ENCODE results near the gene GINS3.

The GINS3 gene

DNA sequence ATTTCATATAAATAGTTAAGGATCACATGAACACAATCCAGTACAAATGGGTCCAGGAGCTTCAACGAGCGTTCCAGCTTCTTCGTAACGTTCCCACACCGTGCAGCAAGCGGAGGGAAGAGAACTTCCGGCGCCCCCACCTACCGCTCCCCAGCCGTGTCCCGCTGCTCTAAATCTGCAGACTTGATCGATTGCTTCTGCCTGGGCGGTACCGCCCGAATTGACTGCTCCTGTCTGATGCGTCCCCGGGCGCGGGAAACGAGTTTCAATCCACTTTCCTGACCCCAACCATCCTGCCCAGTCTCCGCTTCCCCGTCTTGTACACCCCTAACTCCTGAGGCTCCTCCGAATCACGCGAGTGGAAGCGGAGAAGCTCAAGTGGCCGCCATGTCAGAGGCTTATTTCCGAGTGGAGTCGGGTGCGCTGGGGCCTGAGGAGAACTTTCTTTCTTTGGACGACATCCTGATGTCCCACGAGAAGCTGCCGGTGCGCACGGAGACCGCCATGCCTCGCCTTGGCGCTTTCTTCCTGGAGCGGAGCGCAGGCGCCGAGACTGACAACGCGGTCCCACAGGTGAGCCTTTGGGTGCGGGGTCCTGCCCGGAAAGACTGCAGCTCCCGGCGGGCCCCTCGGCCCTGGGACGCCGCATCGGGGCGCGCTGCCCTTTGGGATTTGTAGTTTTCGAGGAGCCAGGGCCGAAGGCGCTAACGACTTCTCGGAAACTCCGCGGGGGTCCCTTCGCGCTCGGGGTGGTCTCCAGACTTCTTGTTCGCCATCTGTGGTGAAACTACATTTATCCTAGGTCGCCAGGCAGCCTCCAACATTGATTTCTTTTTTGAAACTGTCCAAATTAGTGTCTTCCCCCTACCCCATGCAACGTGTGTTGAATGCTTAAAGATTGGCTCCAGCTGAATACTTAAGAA is at the start of gene GINS3:
Gene GINS3, plus strand, starts transcription at position 257 of the 923 bp plus-strand sequence. Its CDS starts 131 bp downstream, at position 388.
- peak; percentile 79 for DNase-seq (ENCODE audit: low spot score)

DNA sequence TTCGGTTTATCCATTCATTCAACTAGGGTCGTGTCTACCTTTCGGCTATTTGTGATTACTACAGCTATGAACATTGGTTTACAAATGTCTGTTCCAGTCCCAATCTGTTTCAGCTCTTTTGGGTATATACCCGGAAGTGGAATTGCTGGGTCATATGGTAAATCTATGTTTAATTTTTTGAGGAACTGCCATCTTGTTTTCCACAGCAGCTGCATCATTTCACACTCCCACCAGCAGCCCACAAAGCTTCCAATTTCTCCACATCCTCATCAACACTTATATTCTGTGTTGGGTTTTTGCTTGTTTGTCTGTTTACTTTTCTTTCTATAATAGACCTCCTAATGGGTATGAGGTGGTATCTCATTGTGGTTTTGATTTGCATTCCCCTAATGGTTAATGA is 48.7 kb upstream of the GINS3 start:
- DNase-seq (ENCODE audit: low spot score) = no peak

DNA sequence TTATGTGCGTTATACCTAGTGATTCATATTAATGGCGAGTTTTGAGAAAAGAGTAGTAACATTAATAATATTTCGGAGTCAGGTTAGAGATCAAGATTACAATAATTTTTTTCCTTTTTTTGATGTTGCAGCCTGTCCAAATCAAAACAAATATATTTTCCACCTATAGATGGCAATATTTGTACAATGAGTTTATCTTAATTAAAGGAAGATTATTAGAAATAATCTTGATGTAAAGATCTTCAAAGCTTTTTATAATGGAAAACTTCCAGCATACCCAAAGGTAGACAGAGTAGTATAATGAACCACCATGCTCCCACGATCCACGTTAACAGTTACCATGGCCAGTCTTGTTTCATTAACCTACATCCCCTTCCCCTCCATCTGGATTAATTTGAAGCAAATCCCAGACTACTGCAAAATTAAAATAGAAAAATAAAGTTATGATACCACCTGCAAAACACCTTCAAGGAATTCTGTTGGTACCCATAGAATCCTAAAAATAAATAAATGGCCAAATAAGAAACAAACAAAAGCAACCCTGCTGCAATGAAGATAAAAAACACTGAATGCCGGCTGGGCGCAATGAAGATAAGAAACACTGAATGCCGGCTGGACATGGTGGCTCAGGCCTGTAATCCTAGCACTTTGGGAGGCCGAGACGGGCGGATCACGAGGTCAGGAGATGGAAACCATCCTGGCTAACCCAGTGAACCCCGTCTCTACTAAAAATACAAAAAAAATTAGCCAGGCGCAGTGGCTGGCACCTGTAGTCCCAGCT is 46.5 kb upstream of the GINS3 start:
- peak; percentile 11 for DNase-seq (ENCODE audit: low spot score)

DNA sequence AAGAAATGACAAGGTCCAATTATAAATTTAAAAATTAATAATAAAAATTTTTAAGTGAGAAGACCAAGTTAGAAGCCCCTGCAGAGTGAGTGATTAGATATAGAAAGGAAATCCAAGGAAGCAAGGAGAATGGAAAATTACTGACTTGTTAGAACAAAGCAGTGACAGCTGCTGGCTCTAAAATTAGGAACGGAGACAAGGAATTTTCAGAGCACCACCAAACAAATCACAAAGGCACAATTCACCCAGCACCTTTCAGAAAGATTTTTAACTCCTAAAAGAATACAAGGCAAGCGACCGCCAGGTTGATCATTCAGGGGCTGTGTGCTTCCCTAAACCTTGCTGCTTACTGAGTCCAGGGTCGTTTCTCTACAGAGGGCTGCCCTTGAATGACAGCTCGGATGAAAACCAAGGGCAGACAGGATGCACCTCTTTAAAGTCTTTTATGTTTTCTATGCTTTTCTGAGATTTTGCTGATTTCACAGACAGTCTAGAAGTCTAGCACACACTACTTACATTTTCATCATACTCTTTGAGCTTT is 45.4 kb upstream of the GINS3 start:
- no peak for DNase-seq (ENCODE audit: low spot score)

DNA sequence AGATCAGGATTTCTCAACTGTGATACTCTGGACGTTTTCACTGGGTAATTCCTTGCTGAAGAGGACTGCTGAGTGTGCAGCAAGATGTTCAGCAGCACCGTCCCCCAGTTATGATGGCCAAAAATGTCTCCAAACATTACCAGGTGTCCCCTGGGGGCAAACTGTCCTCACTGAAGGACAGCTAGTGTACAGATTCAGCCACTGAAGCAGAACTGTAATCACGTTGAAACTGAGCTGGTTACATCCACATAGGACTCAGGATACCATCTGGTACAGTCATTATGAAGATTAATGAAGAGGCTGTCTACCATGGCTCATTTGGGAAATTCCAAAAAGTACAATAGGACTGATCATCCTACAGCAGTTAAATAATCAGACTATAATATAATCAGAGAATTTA is 43.3 kb upstream of the GINS3 start:
- DNase-seq (ENCODE audit: low spot score) = no peak

DNA sequence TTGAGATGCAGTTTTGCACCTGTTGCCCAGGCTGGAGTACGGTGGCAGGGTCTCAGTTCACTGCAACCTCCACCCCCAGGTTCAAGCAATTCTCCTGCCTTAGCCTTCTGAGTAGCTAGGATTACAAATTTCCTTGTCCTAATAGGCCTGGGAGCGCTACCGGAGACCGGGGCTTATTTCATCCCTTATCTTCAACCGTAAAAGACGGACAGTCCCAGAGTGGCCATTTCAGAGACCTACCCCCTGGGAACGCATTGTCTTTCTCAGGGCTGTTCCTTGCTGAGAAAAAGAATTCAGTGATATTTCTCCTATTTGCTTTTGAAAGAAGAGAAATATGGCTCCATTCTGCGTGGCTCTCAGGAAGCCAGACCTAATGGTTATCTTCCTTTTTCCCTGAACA is 39.6 kb upstream of the GINS3 start:
- no peak for DNase-seq (ENCODE audit: low spot score)

DNA sequence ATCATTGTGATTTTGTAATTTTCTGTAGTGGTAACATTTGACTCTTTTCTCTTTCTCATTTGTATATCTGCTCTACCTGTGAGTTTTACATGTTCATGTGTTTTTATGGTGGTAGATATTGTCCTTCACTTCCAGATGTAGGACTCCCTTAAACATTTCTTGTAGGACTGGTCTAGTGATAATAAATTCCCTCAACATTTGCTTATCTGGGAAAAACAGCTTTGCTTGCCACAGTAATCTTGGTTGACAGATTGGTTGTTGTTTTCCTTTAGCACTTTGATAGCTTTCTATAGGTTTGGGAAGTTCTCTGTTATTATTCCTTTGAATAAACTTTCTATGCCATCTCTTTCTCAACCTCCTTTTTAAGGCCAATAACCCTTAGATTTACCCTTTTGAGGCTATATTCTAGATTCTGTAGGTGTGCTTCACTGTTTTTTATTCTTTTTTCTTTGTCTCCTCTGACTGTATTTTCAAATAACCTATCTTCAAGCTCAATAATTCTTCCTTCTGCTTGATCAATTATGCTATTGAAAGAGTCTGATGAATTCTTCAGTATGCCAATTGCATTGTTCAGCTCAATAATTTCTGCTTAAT is 32.1 kb upstream of the GINS3 start:
- DNase-seq (ENCODE audit: low spot score) = no peak

DNA sequence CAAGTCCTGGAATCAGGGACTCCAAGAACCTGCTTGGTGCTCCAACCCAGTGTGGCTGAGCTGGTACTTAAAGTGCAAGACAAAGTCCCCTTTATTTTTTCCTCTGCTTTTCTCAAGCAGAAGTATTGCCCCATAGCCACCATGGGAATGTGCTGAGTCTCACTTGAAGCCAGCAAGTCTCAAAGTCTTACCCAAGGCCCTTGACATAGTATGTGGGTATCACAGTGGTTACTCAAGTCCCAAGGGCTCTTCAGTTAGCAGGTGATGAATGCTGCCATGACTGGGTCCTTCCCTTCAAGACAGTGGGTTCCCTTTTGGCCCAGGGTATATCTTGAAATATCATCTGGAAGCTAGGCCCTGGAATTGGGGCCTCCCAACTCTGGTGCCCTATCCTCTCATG is 30.5 kb upstream of the GINS3 start:
- DNase-seq (ENCODE audit: low spot score) = no peak

DNA sequence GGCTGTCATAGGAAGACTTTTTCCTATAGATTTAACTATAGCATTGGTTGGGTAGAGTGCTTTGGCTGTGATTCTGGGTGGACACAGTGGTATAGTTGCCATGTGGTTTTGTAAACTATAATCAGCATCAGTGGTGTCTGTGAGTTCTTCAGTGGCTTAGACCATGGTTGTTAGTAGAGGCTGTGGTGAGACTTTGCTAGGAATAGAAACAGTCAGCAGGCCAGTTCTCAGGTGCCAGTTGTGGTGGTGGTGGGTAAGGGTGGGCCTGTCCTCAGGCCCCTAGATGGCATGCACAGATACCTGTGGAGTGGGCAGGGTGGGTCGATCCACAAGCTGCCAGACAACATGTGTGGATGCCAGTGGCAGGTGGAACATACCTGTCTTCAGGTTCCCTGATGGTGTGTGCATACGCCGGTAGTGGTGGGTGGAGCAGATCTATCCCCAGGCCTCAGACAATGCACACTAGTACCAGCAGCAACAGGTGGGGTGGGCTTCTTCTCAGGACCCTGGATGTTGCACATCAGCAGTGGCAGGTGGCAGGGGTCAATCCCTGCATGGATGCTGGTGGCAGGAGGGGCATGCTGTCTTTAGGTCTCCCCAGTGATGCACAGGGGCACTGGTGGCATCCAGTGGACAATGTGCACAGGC is 28.4 kb upstream of the GINS3 start:
- no peak for DNase-seq (ENCODE audit: low spot score)

DNA sequence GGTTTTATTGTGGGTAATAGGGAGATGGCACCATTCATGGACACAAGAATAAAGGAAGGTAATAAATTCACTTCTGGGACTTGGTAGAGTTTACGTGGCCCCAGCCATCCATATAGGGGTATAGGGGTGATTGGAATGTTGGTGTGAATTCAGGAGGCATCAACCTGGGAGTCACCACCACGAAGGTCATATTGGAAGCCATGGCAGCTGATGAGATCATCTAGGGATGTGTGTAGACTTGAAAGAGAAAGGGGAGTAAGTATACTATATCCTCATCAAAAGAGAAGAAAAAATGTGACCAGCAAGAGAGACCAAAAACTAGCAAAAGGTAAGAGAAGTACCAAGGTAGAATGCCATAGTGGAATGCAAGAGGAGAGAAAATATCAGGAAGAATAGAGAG is 26.6 kb upstream of the GINS3 start:
- DNase-seq (ENCODE audit: low spot score) = no peak

DNA sequence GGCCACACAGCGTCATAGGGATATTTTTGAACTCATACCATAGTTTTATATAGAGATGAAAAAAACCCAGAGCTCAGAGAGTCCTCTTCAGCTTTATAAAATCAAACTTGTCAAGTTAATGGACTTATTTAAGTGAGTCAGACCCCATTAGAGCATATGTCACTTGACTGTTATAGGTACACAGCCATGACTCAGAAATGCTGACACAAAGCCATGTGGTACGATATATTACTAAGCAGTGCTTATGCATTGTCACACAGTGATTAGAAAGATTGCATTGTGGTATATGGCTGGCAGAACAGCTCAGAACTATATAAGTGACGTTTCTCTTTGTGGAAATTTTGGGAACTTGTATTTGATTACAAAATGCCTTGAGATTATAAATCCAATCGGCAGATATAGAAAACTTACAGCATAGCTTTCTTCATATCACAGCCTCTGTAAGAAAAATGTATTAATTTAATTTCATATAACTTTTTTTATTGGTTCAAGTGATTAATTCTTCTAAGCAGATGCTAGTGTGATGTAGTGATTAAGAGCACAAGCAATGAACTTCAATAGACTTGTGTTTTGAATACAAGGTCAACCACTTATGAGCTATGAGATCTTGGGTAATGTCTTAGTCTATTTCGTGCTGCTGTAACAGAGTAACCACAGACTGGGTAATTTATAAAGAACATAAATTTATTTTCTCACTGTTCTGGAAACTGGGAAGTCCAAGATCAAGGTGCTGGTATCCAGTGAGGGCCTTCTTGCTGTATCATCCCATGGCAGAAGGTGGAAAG is 25.8 kb upstream of the GINS3 start:
- DNase-seq (ENCODE audit: low spot score) = no peak

DNA sequence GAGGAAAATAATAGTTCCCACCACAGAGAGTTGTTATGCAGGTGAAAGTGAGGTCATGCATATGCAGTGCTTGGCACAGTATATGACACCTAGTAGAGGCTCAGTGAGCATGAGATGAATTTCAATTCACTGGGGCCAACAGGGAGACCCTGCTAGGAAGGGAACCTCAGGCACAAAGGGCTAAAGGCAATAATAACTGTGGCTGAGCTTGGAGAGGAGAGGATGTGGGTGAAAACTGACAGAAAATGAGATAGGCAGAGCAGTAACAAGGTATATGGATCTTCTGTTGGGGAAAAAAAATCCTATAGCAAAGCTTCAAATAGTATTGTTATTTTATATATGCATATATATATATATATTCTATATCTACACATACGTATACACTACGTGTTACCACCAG is 25.0 kb upstream of the GINS3 start:
- no peak for DNase-seq (ENCODE audit: low spot score)

DNA sequence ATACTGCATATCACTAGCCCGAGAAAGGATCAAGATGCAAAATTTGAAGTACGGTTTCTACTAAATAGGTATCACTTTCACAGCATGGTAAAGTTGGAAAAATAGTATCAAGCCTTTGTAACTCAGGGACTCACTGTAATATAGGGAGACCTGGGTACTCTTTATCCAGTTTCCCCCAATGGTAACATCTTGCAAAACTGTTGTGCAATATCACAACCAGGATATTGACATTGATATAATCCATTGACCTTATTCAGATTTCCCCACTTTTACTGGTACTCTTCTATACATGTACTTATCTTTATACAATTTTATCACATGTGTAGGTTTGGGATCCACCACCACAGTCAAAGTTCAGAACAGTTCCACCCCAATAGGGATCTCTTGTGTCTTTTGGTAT is 20.4 kb upstream of the GINS3 start:
- no peak for DNase-seq (ENCODE audit: low spot score)

DNA sequence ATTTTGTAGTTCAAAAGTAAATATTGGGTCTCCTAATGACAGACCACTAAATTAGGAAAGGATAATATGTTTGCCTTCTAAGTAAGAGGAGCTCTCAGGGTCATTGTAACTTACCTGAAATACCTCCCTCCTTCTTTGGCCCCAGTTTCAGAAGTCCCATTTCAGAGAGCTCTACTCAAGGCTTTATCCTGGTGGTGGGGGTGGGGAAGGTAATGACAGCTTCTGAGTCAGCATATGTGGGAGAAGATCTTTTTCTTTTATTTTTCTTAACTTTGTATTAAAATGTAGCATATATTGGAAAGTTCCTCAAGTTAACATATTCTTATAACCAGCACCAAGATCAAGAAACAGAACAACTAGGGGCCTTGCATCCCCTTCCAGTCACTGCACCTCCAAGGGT is 16.9 kb upstream of the GINS3 start:
- no peak for DNase-seq (ENCODE audit: low spot score)

DNA sequence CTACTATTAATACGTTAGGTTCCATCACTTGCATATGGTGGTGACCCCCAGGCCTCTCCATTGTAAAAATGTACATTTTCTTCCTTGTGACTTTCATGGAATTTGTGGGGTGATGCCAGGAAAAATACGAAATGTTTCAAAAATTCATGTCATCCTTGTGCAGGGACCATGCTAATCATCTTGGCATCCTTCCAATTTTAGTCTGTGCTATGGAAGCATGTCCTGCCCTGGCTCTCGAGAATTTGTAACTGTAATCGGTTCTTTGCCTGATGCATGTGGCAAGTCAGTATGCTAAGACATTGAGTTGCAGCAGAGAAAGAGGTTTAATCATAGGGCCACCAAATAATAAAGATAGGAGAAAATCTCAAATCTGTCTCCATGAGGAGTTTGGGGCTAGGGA is 14.3 kb upstream of the GINS3 start:
- peak; percentile 28 for DNase-seq (ENCODE audit: low spot score)

DNA sequence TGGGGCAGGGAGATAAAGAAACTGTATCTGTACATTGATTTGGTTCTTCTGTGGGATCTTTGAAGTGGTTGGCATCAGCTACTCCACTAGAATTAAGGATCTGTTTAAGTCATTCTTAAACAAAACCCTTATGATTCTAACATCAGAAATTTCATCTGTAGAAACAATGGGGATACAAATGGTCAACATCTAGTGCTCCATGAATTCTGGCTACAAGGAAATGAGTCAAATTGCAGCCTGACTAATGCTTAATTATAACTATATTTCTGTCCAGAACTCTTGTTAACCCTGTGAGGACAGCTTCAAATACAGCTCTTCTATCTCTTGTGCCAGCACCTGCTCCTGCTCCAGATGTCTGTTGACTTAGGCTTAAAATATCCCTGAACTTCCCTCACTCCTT is 13.9 kb upstream of the GINS3 start:
- no peak for DNase-seq (ENCODE audit: low spot score)

DNA sequence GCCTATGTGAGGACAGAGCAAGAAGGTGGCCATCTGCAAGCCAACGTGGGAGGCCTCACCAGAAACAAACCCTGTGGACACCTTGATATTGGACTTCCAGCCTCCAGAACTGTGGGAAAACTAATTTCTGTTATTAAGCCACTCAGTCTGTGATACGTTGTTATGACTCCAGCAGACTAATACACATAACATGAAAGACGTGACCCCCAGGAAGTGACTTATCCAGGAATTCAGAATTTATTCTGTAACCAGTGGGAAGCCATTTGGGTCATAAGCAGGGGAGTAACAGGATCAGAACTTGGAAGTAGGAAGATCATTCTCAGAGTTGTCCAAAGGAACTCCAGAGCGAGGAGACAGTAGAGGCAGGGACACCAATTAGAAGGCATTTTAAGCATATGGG is 12.5 kb upstream of the GINS3 start:
- no peak for DNase-seq (ENCODE audit: low spot score)

DNA sequence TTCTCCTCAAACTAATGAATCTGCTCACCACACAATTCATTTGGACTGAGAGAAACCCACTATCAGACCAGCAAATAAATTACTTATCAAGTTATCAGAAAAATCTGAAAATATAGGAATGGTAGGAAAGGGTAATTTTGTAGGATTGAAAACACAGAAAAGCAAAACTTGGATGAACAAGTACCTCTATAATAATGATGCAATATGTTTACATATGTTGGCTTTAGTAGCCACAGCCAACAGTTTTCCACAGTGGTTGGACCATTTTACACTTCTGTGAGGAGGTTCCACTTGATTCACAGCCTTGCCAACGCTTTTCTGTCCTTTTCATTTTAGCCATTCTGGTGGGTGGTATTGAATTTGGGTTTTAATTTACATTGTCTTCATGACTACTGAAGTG is 10.6 kb upstream of the GINS3 start:
- DNase-seq (ENCODE audit: low spot score) = no peak

DNA sequence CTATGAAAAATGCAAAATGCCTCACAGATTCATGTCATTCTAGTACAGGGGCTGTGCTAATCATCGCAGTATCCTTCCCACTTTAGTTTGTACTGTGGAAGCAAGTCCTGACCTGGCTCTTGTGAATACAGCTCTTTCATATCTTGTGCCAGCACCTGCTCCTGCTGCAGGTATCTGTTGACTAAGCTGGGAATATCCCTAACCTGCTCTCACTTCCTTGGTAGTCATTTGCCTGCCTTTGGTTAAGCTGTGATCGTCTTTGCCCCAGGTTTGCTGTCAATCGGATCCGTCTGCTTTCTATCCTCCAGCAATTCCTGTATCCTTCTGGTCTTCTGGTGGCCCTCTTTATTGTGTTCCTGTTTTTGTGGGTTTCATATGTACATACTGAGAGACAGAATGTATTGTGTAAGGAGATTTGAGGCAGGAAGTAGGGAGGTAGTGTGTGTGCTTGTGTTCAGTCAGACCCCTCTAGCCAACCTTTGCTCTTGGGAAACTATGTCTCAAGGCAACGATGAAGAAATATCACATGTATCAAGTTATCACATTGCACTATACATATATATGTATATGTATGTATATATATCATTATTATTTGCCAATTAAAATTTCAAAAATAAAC is 7.7 kb upstream of the GINS3 start:
- no peak for DNase-seq (ENCODE audit: low spot score)

DNA sequence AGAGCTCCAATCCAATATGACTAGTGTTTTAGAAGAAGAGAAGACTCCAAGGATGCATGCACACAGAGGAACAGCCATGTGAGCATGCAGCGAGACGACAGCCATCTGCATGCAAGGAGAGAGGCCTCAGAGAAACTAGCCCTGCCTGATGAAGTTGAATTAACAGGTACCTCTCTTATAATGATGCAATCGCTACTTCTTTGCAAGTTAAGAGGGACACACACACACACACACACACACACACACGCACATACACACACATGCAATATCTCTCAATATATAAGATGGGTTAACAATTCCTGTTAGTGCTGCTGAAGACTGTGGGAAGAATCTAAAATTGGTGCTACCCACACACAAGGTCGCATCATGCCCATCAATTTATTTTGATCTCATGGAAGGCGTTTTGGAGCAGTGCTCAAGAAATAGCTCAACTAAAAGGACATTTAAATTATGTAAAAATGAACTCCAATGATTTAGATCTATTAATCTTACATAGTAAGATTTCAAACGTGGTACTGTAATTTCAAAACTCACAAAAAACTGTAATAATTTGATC is 7.0 kb upstream of the GINS3 start:
- DNase-seq (ENCODE audit: low spot score) = no peak

DNA sequence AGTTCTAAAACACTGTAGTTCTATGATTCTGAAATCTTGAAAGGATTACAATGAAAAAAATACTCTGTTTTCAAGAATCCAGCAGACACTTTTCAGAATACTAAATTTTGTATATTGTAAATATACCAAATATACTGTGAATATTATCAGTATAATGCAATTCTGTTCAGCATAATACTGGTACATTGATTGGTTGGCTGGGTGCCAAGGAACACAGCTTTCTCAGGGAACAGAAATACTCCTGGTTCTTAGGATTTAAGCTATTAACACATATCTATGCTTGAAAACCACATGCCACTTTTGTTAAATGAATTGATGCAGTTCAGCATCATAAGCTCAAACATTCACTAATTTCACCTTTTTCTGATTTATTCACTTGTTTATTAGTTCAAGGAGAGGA is 2.5 kb upstream of the GINS3 start:
- no peak for DNase-seq (ENCODE audit: low spot score)

Data from hematopoietic multipotent progenitor cell treated with erythropoietin and hydrocortisone succinate and interleukin-3 and kit ligand, for 15 days (in vitro differentiated cells).